CD8-positive, alpha-beta memory T cell (primary cell): ENCODE data around the gene COL25A1. TPM values are rescaled to one million over a fixed set of nuclear protein-coding genes. Genes with fewer than 3 reads are reported as not detected.

Experiments used
- CTCF ChIA-PET: fragments of 350-600 bp; sonication (Branson Sonifier 250); formaldehyde crosslinking; loops from one replicate; lab custom pipeline; 2021; ENCODE audit warnings: antibody characterized with exemption; lab: Charles Lee
- POLR2A ChIA-PET: fragments of 350-600 bp; sonication (Branson Sonifier 250); formaldehyde crosslinking; loops from one replicate; lab custom pipeline; 2021; ENCODE audit warnings: antibody characterized with exemption; lab: Charles Lee
- DNase-seq, 5 donors: peaks; one replicate each; pipeline versions ENCODE4 v3.0.0 to v3.0.0-alpha.2; 2020 to 2022; ENCODE audit warnings: mixed read lengths in 1 of 5
- H3K27ac ChIP-seq: one replicate; pipeline ENCODE4 v1.7.0; 2013; ENCODE audit warnings: low read depth, mild to moderate bottlenecking, low read length, moderate library complexity
- H3K27me3 ChIP-seq: 2 replicates; pipeline ENCODE4 v1.7.0; 2013; ENCODE audit warnings: low read length, mild to moderate bottlenecking; ENCODE audit not compliant: insufficient read depth, poor library complexity, severe bottlenecking
- H3K36me3 ChIP-seq: 2 replicates; pipeline ENCODE4 v1.7.0; 2013; ENCODE audit warnings: mild to moderate bottlenecking, low read length, moderate library complexity; ENCODE audit not compliant: insufficient read depth
- H3K4me1 ChIP-seq: 2 replicates; pipeline ENCODE4 v1.7.0; 2013; ENCODE audit warnings: mild to moderate bottlenecking, low read length, moderate library complexity; ENCODE audit not compliant: insufficient read depth
- H3K4me3 ChIP-seq: 2 replicates; pipeline ENCODE4 v1.7.0; 2013; ENCODE audit warnings: mild to moderate bottlenecking, low read length
- H3K9me3 ChIP-seq: 2 replicates; pipeline ENCODE4 v1.7.0; 2013; ENCODE audit warnings: mild to moderate bottlenecking, low read length
- H3K27ac Mint-ChIP-seq, 8 donors: one replicate each; pipeline ENCODE4 v1.8.0; 2020 to 2021; ENCODE audit warnings: mixed read lengths in 8 of 8, mild to moderate bottlenecking in 6 of 8, inconsistent platforms in 3 of 8, moderate library complexity in 3 of 8
- H3K27me3 Mint-ChIP-seq, 2 donors: one replicate each; pipeline ENCODE4 v1.8.0; 2020 to 2021; ENCODE audit warnings: mixed read lengths in 2 of 2, mild to moderate bottlenecking in 1 of 2, moderate library complexity in 1 of 2
- H3K36me3 Mint-ChIP-seq, 3 donors: one replicate each; pipeline ENCODE4 v1.8.0; 2020 to 2021; ENCODE audit warnings: mixed read lengths in 3 of 3, inconsistent platforms in 1 of 3, mild to moderate bottlenecking in 1 of 3
- H3K4me1 Mint-ChIP-seq, 3 donors: one replicate each; pipeline ENCODE4 v1.8.0; 2020 to 2021; ENCODE audit warnings: mixed read lengths in 3 of 3, inconsistent platforms in 1 of 3, mild to moderate bottlenecking in 1 of 3
- H3K4me3 Mint-ChIP-seq, 7 donors: one replicate each; pipeline ENCODE4 v1.8.0; 2020 to 2021; ENCODE audit warnings: mixed read lengths in 7 of 7, mild to moderate bottlenecking in 6 of 7, moderate library complexity in 4 of 7, inconsistent platforms in 2 of 7
- H3K9me3 Mint-ChIP-seq, 5 donors: one replicate each; pipeline ENCODE4 v1.8.0; 2020 to 2022; ENCODE audit warnings: mixed read lengths in 5 of 5, mild to moderate bottlenecking in 3 of 5, moderate library complexity in 2 of 5, inconsistent platforms in 1 of 5
- polyA plus RNA-seq: library from polyadenylated mRNA; unstranded; fragments of 300-500 nt; fragmentation: Illumina TruSeq; gene quantifications from one replicate; pipeline ENCODE4 v1.2.3, GENCODE V29; 2021
- total RNA-seq, 2 experiments: library from RNA; stranded (reverse); gene quantifications; one replicate each; pipeline ENCODE4 v1.2.3, GENCODE V29; 2021

The COL25A1 gene
- total and polyA plus RNA-seq, 3 experiments from 2014 or later = not detected

GRCh38 chr4:108902769-108903168 lies 399.7 kb downstream of the COL25A1 start:
- POLR2A ChIA-PET = no interaction called here
- Histone ChIP-seq H3K9me3 (no peaks in the 10 kb centered on the region), H3K4me1 (no peaks in the 10 kb centered on the region), H3K36me3 (no peaks in the 10 kb centered on the region), H3K27me3 (no peaks in the 10 kb centered on the region), H3K4me3 (no peak overlapping the region), H3K27ac (no peak overlapping the region)
- Mint-ChIP-seq H3K27me3 (no peaks in the 10 kb centered on the region), H3K27ac (no peak overlapping the region), H3K4me1 (no peaks in the 10 kb centered on the region), H3K36me3 (no peaks in the 10 kb centered on the region), H3K4me3 (no peak overlapping the region), H3K9me3 (no peaks in the 10 kb centered on the region)
- no peak for DNase-seq
- CTCF ChIA-PET = no interaction called here

- no peak overlapping the region for H3K4me3 ChIP-seq
- no peaks in the 10 kb centered on the region for H3K36me3 Mint-ChIP-seq
- H3K4me3 Mint-ChIP-seq = no peak overlapping the region
- ChIA-PET POLR2A (no interaction called here), CTCF (no interaction called here)
- H3K27ac ChIP-seq = no peak overlapping the region
- no peaks in the 10 kb centered on the region for H3K9me3 ChIP-seq
- no peak overlapping the region for H3K27ac Mint-ChIP-seq
- no peaks in the 10 kb centered on the region for H3K27me3 Mint-ChIP-seq
- no peaks in the 10 kb centered on the region for H3K4me1 ChIP-seq
- H3K36me3 ChIP-seq = no peaks in the 10 kb centered on the region
- H3K4me1 Mint-ChIP-seq = no peaks in the 10 kb centered on the region
- no peak for DNase-seq
- H3K27me3 ChIP-seq = no peaks in the 10 kb centered on the region
- no peaks in the 10 kb centered on the region for H3K9me3 Mint-ChIP-seq
Measured at GRCh38 chr4:108901291-108901690, 401.2 kb downstream of the COL25A1 start.

GRCh38 chr4:108900018-108900580 lies 402.4 kb downstream of the COL25A1 start:
- CTCF ChIA-PET = no interaction called here
- Mint-ChIP-seq H3K4me1 (no peaks in the 10 kb centered on the region), H3K4me3 (no peak overlapping the region), H3K27ac (no peak overlapping the region), H3K36me3 (no peaks in the 10 kb centered on the region), H3K27me3 (no peaks in the 10 kb centered on the region), H3K9me3 (no peaks in the 10 kb centered on the region)
- H3K4me3 ChIP-seq = no peak overlapping the region
- DNase-seq = no peak
- no peak overlapping the region for H3K27ac ChIP-seq
- H3K27me3 ChIP-seq = no peaks in the 10 kb centered on the region
- no peaks in the 10 kb centered on the region for H3K36me3 ChIP-seq
- no peaks in the 10 kb centered on the region for H3K9me3 ChIP-seq
- H3K4me1 ChIP-seq = no peaks in the 10 kb centered on the region
- POLR2A ChIA-PET = no interaction called here

GRCh38 chr4:108893468-108893867 lies 409.0 kb downstream of the COL25A1 start:
- ChIA-PET POLR2A (no interaction called here), CTCF (no interaction called here)
- Histone ChIP-seq H3K4me1 (no peaks in the 10 kb centered on the region), H3K4me3 (no peak overlapping the region), H3K36me3 (no peaks in the 10 kb centered on the region), H3K27ac (no peak overlapping the region), H3K27me3 (no peaks in the 10 kb centered on the region), H3K9me3 (no peaks in the 10 kb centered on the region)
- Mint-ChIP-seq H3K4me1 (no peaks in the 10 kb centered on the region), H3K27ac (no peak overlapping the region), H3K4me3 (no peak overlapping the region), H3K9me3 (no peaks in the 10 kb centered on the region), H3K27me3 (peaks cover 0 to 8% of the 10 kb centered on the region in 2 donors), H3K36me3 (no peaks in the 10 kb centered on the region)
- DNase-seq = no peak

GRCh38 chr4:108891896-108892590 lies 410.4 kb downstream of the COL25A1 start:
- no peak overlapping the region for H3K4me3 Mint-ChIP-seq
- H3K27ac Mint-ChIP-seq = no peak overlapping the region
- Histone ChIP-seq H3K36me3 (no peaks in the 10 kb centered on the region), H3K4me3 (no peak overlapping the region), H3K27me3 (no peaks in the 10 kb centered on the region), H3K4me1 (no peaks in the 10 kb centered on the region), H3K9me3 (no peaks in the 10 kb centered on the region), H3K27ac (no peak overlapping the region)
- H3K4me1 Mint-ChIP-seq = no peaks in the 10 kb centered on the region
- H3K27me3 Mint-ChIP-seq = peaks cover 0 to 8% of the 10 kb centered on the region in 2 donors
- ChIA-PET POLR2A (no interaction called here), CTCF (no interaction called here)
- DNase-seq = no peak
- no peaks in the 10 kb centered on the region for H3K9me3 Mint-ChIP-seq
- no peaks in the 10 kb centered on the region for H3K36me3 Mint-ChIP-seq

- no peaks in the 10 kb centered on the region for H3K36me3 ChIP-seq
Measured at GRCh38 chr4:108890484-108890881, 412.0 kb downstream of the COL25A1 start.

GRCh38 chr4:108889696-108890483 lies 412.6 kb downstream of the COL25A1 start:
- no peak for DNase-seq
- CTCF ChIA-PET = no interaction called here
- no peaks in the 10 kb centered on the region for H3K9me3 ChIP-seq
- no peak overlapping the region for H3K27ac ChIP-seq
- no peak overlapping the region for H3K4me3 Mint-ChIP-seq
- no peaks in the 10 kb centered on the region for H3K9me3 Mint-ChIP-seq
- no peaks in the 10 kb centered on the region for H3K4me1 Mint-ChIP-seq
- H3K36me3 Mint-ChIP-seq = no peaks in the 10 kb centered on the region
- POLR2A ChIA-PET = no interaction called here
- no peak overlapping the region for H3K4me3 ChIP-seq
- H3K36me3 ChIP-seq = no peaks in the 10 kb centered on the region
- no peak overlapping the region for H3K27ac Mint-ChIP-seq
- H3K27me3 ChIP-seq = no peaks in the 10 kb centered on the region
- no peaks in the 10 kb centered on the region for H3K4me1 ChIP-seq
- peaks cover 0 to 8% of the 10 kb centered on the region in 2 donors for H3K27me3 Mint-ChIP-seq

More at GRCh38 chr4:108890484-108890881, 412.0 kb downstream of the COL25A1 start:
- POLR2A ChIA-PET = no interaction called here
- H3K4me3 Mint-ChIP-seq = no peak overlapping the region
- no peaks in the 10 kb centered on the region for H3K4me1 ChIP-seq
- H3K9me3 Mint-ChIP-seq = no peaks in the 10 kb centered on the region
- H3K4me1 Mint-ChIP-seq = no peaks in the 10 kb centered on the region
- CTCF ChIA-PET = no interaction called here
- no peaks in the 10 kb centered on the region for H3K36me3 Mint-ChIP-seq
- no peak overlapping the region for H3K27ac Mint-ChIP-seq
- H3K4me3 ChIP-seq = no peak overlapping the region
- DNase-seq = no peak
- H3K9me3 ChIP-seq = no peaks in the 10 kb centered on the region
- peaks cover 0 to 8% of the 10 kb centered on the region in 2 donors for H3K27me3 Mint-ChIP-seq
- no peak overlapping the region for H3K27ac ChIP-seq
- no peaks in the 10 kb centered on the region for H3K27me3 ChIP-seq

- ChIA-PET POLR2A (no interaction called here), CTCF (no interaction called here)
- no peaks in the 10 kb centered on the region for H3K36me3 Mint-ChIP-seq
- H3K27me3 ChIP-seq = no peaks in the 10 kb centered on the region
- H3K4me3 Mint-ChIP-seq = no peak overlapping the region
- H3K27me3 Mint-ChIP-seq = peaks cover 0 to 20% of the 10 kb centered on the region in 2 donors
- no peak overlapping the region for H3K27ac ChIP-seq
- H3K36me3 ChIP-seq = no peaks in the 10 kb centered on the region
- no peaks in the 10 kb centered on the region for H3K9me3 ChIP-seq
- no peak for DNase-seq
- no peak overlapping the region for H3K27ac Mint-ChIP-seq
- H3K4me3 ChIP-seq = no peak overlapping the region
- H3K9me3 Mint-ChIP-seq = no peaks in the 10 kb centered on the region
- H3K4me1 Mint-ChIP-seq = no peaks in the 10 kb centered on the region
- no peaks in the 10 kb centered on the region for H3K4me1 ChIP-seq
Measured at GRCh38 chr4:108888769-108889168, 413.7 kb downstream of the COL25A1 start.
